Mesodermal cell (in vitro differentiated cells): ENCODE measurements around the gene EOLA1. TPM values are rescaled to one million over a fixed set of nuclear protein-coding genes. Genes with fewer than 3 reads are reported as not detected.
A peak's percentile ranks its signal among the peaks of the same experiment; 100 is the strongest.
"Not testable (repeated sequence)": the region's sequence is repeated elsewhere in the genome, so short reads cannot be mapped to it uniquely, and the experiment has no call there.

Experiments
- H3K27ac ChIP-seq: 2 replicates; pipeline ENCODE4 v1.7.0; 2013; ENCODE audit warnings: mild to moderate bottlenecking, low read depth, low read length, moderate library complexity; ENCODE audit not compliant: severe bottlenecking
- H3K36me3 ChIP-seq: 2 replicates; pipeline ENCODE4 v1.7.1; 2013; ENCODE audit warnings: mild to moderate bottlenecking, low read length, moderate library complexity; ENCODE audit not compliant: control insufficient read depth, insufficient read depth
- H3K4me1 ChIP-seq: one replicate; pipeline ENCODE4 v1.7.1; 2013; ENCODE audit warnings: mild to moderate bottlenecking, low read length; ENCODE audit not compliant: insufficient read depth, control insufficient read depth, poor library complexity, severe bottlenecking
- H3K4me3 ChIP-seq: 2 replicates; pipeline ENCODE4 v1.7.0; 2013; ENCODE audit warnings: low read length, control low read depth, mild to moderate bottlenecking; ENCODE audit not compliant: insufficient read depth, poor library complexity, severe bottlenecking; ENCODE audit errors: extremely low read depth
- H3K9me3 ChIP-seq: 2 replicates; pipeline ENCODE4 v1.7.1; 2013; ENCODE audit warnings: mild to moderate bottlenecking, low read length, moderate library complexity; ENCODE audit not compliant: control insufficient read depth
- whole genome bisulfite sequencing, 2 experiments: methylation state at CpG; one replicate each; pipeline ENCODE4 v1.1.5; 2013; ENCODE audit warnings: missing lambda C conversion rate in 2 of 2; ENCODE audit not compliant: insufficient coverage in 2 of 2; 5-methylcytosine and 5-hydroxymethylcytosine counted together
- polyA plus RNA-seq, 2 experiments: library from polyadenylated mRNA; stranded (reverse); fragments of 50-300 nt; gene quantifications; one replicate each; pipeline ENCODE4 v1.2.3, GENCODE V29; 2013

Gene EOLA1
- 16.2 TPM for polyA plus RNA-seq (2013, experiment 1 of 2)
- polyA plus RNA-seq (2013, experiment 2 of 2): 11.6 TPM

DNA sequence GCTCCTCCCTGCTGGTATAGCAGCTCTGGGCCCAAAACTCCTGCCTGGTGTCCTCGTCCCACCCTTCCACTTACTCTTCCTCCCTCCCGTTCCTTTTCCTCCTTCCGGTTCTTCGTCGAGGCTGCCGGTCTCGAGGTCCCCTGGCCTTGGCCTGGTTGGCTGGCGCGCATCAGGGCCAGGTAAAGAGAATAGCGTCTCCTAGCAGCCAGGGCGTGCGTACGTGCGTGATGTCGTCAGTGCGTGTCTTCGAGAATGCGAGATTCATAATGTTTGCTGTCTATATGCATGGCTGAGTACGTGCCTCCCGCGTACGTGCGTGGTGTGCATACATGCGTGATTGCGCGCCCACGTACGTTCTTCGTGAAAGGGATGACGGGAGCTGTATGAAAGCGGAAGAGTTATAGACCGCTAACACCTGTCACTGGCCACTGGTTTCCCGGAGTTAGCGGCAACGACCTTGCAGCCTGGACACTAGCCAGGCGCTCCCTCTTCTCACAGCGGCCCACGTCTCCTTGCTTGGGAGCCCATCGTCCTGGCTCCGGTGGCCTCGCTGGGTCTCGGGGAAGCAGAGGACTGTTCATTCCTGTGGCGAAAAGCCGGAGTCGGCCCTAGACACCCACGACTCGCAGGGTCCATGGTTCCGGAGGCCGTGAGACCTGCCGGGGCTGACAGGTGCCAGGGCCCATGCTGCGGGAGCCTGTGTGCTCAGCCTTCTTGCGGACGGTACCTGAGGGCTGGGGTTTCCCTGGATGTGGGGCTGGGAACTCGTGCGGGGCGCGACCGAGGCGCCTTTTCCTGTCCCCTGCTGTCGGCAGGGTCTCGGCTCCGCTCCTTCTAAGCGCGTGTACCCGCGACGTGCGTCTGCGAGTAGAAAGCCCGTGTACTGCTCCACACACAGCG, at the start of gene EOLA1:
Gene EOLA1 (plus strand): TSS at position 392 of the 900 bp plus-strand sequence. CDS start 4,619 bp downstream, outside the sequence.
- Histone ChIP-seq H3K4me3 (peak within 1 kb of the TSS; percentile 48), H3K9me3 (no peaks in the 10 kb centered on the region), H3K27ac (peak within 1 kb of the TSS; percentile 89), H3K4me1 (no peaks in the 10 kb centered on the region), H3K36me3 (no peaks in the 10 kb centered on the region)
- WGBS, 2 experiments: 0 to 1% methylated on average over 12 to 31 of the region's 71 CpGs

DNA sequence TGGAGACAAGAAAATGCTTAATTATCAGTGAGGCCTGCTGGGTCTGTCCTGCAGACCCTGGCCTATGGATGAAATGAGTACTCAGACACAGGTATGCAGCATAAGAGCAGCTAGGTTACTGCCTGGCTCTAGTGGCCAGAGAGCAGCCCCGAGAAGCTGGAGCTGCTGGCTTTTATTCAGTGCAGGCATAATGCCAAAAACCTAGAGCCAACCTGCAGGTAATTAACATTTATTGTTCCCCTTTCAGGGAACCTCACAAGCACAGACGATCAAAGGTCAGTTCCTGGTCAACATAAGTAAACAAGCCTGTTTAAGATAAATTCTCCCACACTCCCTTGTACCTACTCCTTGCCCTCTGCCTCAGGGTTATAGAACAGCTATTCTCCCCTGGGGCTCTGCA, 49.0 kb upstream of the EOLA1 start:
- 80 to 100% methylated on average over 1 of the region's 2 CpGs for WGBS, 2 experiments
- Histone ChIP-seq H3K27ac (no peak overlapping the region), H3K4me3 (no peak overlapping the region), H3K9me3 (no peaks in the 10 kb centered on the region), H3K4me1 (no peaks in the 10 kb centered on the region), H3K36me3 (peaks cover 75% of the 10 kb centered on the region)

DNA sequence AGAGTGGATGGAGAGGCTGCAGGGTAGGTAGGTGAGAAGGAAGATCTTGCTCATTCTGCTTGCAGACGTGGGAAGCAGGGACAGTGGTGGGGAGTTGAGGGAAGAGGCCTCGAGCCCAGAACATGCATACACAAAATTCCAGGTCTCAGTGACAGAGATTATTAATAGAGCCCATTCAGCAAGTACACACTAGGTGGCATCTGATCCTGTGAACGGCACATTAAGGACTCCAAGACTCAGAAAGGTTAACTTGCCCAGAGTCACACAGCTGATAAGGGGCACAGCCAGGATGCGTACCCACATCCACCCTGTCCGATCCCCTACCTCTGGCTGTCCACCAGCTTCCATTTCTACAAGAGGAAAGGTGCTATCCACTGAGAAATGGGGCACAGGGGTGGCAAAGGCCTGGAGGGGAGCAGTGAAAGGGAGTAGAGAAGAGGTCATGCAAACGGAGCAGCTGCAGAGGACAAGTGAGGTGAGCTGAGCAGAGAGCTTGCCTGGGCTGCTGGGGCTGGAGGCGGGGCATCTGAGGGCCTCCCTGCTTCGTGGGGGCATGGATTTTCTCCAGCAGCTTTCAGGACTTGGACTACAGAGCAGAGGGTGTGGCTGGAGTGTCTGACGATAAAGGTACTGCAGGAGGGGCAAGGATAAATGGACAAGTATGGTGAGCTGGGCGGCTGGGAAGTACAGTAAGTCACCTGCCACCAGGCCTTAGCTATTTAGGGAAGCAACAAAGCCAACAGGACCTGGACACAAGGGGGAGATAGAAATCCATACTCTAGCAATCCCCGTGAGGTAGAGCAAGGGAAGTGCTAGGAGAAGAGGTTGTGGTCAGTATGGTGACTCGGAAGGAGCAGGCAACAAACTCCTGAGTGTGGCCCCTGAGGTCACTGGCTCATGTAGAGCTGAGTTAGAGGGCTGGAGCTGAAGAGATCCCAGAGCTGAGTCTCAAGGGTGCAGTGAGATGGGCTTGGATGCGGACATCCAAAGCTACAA, 46.9 kb upstream of the EOLA1 start:
- no peaks in the 10 kb centered on the region for H3K4me1 ChIP-seq
- WGBS, 2 experiments: 87 to 95% methylated on average over 3 to 4 of the region's 13 CpGs
- peaks cover 90% of the 10 kb centered on the region for H3K36me3 ChIP-seq

DNA sequence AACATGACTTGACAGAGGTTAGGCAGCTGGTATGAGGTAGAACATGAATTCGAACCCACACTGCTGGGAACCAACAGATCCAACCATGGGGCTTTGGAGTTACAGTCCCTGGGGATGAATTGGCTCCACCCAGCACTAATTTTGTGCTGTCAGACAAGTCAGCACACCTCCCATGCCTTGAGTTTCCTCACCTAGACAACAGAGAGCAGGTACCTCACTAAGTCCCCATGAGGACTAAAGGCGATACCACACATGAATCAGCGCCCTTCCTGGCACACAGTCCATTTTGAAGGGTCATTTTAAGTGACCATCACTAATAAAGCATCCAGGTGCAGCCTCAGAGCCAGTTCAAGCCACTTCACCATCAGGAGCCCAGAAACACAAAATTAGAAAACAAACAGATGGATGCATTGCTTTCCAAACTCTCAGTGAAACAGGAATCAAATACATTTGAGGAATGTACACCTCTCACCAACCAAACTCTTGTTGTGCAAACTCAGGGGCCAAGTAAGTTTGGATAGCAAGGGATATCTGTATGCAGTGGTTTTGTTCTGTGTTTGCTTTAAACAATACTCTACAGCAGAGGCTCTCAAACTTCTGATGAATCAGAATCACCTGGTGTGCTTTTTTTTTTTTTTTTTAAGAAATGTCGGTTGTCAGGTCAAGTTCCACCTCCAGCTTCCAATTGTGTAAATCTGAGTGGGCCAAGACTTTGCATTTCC, 45.8 kb upstream of the EOLA1 start:
- Histone ChIP-seq H3K9me3 (no peaks in the 10 kb centered on the region), H3K27ac (no peak overlapping the region), H3K4me3 (no peak overlapping the region), H3K4me1 (no peaks in the 10 kb centered on the region), H3K36me3 (peaks cover 93% of the 10 kb centered on the region)
- WGBS, 2 experiments: 80 to 90% methylated on average over 1 to 3 of the region's 4 CpGs

More for the DNA sequence above, 46.9 kb upstream of the EOLA1 start:
- no peak overlapping the region for H3K27ac ChIP-seq
- no peaks in the 10 kb centered on the region for H3K9me3 ChIP-seq
- H3K4me3 ChIP-seq: no peak overlapping the region

DNA sequence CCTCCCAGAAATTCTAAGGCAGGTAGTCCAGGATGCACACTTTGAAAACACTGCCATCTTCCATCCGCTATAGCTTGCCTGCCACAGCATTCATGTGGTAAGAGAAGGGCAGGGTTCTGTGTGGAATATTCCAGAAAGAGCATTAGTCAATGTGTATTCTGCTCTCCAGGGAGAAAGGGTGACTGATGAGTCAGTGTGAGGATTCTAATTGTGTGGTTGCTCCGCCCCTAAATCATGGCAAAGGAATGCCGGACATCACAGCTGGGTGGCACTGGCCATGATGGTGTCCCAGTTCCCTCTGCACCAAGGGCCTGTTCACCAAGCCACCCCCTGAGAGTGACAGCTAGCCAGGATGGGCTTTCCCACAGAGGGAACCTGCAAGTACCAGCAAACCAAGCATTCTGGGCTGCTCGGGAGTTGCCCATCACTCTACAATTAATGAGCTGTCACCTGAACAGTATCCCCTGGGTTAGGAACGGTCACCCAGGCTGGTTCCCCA, 45.2 kb upstream of the EOLA1 start:
- no peak overlapping the region for H3K4me3 ChIP-seq
- H3K9me3 ChIP-seq: no peaks in the 10 kb centered on the region
- H3K36me3 ChIP-seq: peaks cover 93% of the 10 kb centered on the region
- H3K4me1 ChIP-seq: no peaks in the 10 kb centered on the region
- no peak overlapping the region for H3K27ac ChIP-seq
- 92% methylated on average over 2 of the region's 5 CpGs; no CpG with 5 or more reads in 1 of the 2 experiments for WGBS, 2 experiments

DNA sequence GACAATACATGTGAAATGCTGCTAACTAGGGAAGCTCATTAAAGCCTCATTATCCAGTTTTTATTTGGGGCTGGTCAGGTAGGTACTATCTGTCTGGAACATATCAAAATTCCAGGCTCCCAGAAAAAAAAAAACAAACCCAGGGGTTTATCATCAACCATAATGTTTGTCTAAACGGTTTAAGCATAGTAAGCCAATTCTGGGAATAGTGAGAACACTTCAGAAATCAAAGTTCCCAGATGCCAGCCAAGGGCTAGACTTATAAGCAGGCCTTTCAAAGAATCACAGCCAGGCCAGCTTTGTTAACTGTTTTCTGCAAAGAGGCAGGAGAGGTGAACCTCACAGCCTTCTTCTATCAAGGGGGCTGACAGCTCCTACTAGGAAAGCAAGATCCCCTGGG, 43.8 kb upstream of the EOLA1 start:
- Histone ChIP-seq H3K36me3 (peaks cover 94% of the 10 kb centered on the region), H3K9me3 (no peaks in the 10 kb centered on the region), H3K27ac (no peak overlapping the region), H3K4me1 (no peaks in the 10 kb centered on the region), H3K4me3 (no peak overlapping the region)
- 88% methylated on average over 1 of the region's 1 CpG; no CpG with 5 or more reads in 1 of the 2 experiments for WGBS, 2 experiments

DNA sequence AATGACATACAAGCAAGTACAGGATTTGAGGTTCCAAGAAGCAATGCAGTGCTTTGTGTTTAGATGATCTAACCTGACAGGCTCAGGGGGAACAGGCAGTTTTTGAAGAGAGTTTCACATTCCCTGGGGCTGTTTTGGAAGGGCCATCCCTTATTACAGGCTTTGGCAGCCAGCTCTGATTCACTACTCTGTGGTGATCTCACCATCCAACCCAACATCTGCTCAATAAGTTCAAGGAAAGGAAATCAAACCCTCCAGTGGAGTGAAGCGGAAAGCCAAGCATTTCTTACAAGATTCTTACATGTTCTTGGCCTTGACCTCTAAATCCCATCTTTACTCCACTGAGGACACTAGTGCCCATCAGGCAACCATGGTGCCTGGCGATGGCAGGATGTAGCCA, 43.2 kb upstream of the EOLA1 start:
- no peak overlapping the region for H3K4me3 ChIP-seq
- no CpG with 5 or more reads among the region's 2 CpGs for WGBS, 2 experiments
- no peak overlapping the region for H3K27ac ChIP-seq
- H3K36me3 ChIP-seq: peaks cover 97% of the 10 kb centered on the region
- H3K9me3 ChIP-seq: no peaks in the 10 kb centered on the region
- H3K4me1 ChIP-seq: peaks cover under 1% of the 10 kb centered on the region

DNA sequence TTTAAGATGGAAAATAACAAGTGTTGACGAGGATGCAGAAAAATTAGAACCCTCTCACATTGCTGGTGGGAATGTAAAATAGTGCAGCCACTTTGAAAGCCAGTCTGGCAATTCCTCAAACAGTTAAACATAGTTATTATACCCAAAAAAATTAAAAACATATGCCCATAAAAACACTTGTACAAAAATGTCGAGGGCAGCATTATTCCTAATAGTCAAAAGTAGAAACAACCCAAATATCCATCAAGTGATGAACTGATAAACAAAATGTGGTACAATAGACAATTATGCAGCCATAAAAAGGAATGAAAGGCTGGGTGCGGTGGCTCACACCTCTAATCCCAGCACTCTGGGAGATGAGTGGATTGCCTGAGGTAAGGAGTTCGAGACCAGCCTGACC, 42.0 kb upstream of the EOLA1 start:
- WGBS, 2 experiments: 80 to 100% methylated on average over 1 of the region's 4 CpGs
- H3K4me3 ChIP-seq: no peak overlapping the region
- H3K4me1 ChIP-seq: peaks cover 6% of the 10 kb centered on the region
- no peak overlapping the region for H3K27ac ChIP-seq
- no peaks in the 10 kb centered on the region for H3K9me3 ChIP-seq
- H3K36me3 ChIP-seq: peaks cover 91% of the 10 kb centered on the region

DNA sequence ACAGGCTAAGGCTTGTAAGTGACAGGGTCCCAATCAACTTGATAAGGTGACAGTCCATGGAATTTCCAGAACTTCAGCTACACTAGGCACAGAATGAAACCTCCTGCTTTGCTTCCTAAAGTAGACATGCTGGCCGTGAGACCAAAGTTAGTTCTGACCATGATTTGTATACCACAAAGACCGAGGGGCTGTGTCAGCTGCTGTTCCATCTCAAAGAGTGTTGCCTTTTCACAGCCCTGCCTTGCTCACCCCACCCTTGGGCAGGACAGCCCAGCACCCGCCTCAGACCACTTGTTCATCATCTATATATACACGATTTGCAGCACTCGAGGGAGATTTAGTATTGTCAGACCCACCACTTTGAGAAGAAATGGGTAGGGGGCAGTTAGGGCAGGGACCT, 41.0 kb upstream of the EOLA1 start:
- no peak overlapping the region for H3K27ac ChIP-seq
- H3K36me3 ChIP-seq: peaks cover 81% of the 10 kb centered on the region
- H3K4me1 ChIP-seq: peaks cover 9% of the 10 kb centered on the region
- no peak overlapping the region for H3K4me3 ChIP-seq
- WGBS, 2 experiments: 100% methylated on average over 2 of the region's 5 CpGs; no CpG with 5 or more reads in 1 of the 2 experiments
- no peaks in the 10 kb centered on the region for H3K9me3 ChIP-seq

DNA sequence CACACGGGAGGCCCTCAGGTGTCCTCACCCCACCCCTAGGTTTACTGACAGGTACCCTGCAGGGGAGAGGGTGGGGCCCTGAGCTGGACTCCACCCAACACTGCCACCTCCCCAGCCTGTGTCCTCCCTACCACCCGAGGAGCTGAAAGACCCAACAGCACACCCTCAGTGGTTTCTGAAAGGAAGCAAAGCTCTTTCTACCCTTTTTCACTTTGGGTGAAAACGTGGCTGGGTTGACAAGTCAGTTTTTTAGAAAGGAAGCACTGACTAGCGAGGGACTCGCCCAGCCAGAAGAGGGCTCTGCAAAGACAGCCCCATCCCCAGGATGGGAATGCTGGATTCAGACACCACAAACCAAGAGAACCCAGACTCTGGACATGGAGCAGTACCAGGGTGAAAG, 37.9 kb upstream of the EOLA1 start:
- WGBS, 2 experiments: no CpG with 5 or more reads among the region's 5 CpGs
- not testable (repeated sequence) for H3K4me3 ChIP-seq, H3K9me3 ChIP-seq
- Histone ChIP-seq H3K4me1 (peaks cover 14% of the 10 kb centered on the region), H3K27ac (peak overlapping the region; percentile 69), H3K36me3 (peaks cover 50% of the 10 kb centered on the region)
